HL-60 (cell line): Measurements from ENCODE around the gene DIPK1A.

ENCODE experiments used
- DNase-seq, 2 experiments: peaks; one replicate each; pipeline ENCODE4 v3.0.0-alpha.2; 2010 to 2020; ENCODE audit warnings: low read depth in 1 of 2, low spot score in 1 of 2
- H3K27ac ChIP-seq: fragments of 250-450 bp; sonication (Bioruptor Pico); replicated peaks from 2 replicates; pipeline ENCODE4 v1.5.1; 2020; ENCODE audit warnings: mild to moderate bottlenecking, moderate library complexity
- H3K27me3 ChIP-seq: fragments of 250-450 bp; sonication (Bioruptor Pico); 2 replicates; pipeline ENCODE4 v1.5.1; 2021; ENCODE audit warnings: mild to moderate bottlenecking, moderate library complexity; ENCODE audit not compliant: insufficient read depth, poor library complexity, severe bottlenecking
- H3K4me3 ChIP-seq: replicated peaks from 2 replicates; pipeline ENCODE4 v1.5.1; 2011; ENCODE audit warnings: mild to moderate bottlenecking, control low read depth, low read length; ENCODE audit not compliant: insufficient read depth
- GABPA ChIP-seq: IDR thresholded peaks from 2 replicates; pipeline ENCODE4 v1.6.1; 2012; ENCODE audit warnings: low read depth
- POLR2AphosphoS5 ChIP-seq: IDR thresholded peaks from 2 replicates; pipeline ENCODE4 v1.6.1; 2012; ENCODE audit warnings: low read depth
- SPI1 ChIP-seq: IDR thresholded peaks from 2 replicates; pipeline ENCODE4 v1.6.1; 2012; ENCODE audit warnings: low read depth, mild to moderate bottlenecking, borderline replicate concordance
- TF ChIP-seq, protein P1 (sequence below): IDR thresholded peaks from one replicate; pipeline ENCODE4 v1.5.1; 2011; ENCODE audit warnings: low read length, control low read depth, inconsistent platforms; ENCODE audit not compliant: insufficient read depth
- TF ChIP-seq, protein P2 (sequence below): IDR thresholded peaks from 2 replicates; pipeline ENCODE4 v1.6.1; 2012; ENCODE audit warnings: low read depth; ENCODE audit not compliant: insufficient replicate concordance

The DIPK1A gene

DNA sequence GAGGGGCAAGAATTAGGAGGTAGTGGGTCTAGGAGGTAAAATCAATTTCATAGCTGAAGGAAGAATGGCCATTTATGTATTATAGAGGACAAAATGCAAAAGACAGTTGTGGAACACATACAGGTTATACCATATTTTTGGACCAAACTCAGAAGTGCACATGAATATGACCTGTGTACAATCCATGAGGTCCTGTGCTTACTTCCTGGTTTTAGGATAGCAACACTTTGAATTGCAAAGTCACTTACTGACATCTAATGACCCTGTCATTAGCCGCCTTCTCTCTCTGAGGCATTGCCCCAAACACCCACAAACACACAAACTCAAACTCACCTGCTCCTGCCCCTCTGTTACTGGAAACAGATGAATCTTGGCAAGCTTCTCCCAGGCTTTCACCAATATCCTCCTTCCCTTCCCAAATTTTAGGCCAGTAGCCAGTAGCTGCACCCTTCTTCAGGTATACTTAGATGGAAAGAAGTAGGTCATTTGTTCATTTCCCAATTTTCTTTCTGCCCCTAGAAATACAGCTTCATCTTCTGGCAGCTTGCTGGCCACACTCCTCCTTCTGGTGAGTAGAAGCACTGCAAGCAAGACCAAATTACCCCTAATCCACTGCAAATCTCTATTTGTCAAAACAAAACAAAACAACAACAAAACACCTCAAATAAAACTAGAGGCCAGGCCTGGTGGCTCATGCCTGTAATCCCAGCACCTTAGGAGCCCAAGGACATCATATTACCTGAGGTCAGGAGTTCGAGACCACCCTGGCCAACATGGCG lies 143.1 kb downstream of the DIPK1A start:
- H3K4me3 ChIP-seq: no peak overlapping the region
- H3K27ac ChIP-seq: no peak overlapping the region
- TF ChIP-seq, protein P1, sequence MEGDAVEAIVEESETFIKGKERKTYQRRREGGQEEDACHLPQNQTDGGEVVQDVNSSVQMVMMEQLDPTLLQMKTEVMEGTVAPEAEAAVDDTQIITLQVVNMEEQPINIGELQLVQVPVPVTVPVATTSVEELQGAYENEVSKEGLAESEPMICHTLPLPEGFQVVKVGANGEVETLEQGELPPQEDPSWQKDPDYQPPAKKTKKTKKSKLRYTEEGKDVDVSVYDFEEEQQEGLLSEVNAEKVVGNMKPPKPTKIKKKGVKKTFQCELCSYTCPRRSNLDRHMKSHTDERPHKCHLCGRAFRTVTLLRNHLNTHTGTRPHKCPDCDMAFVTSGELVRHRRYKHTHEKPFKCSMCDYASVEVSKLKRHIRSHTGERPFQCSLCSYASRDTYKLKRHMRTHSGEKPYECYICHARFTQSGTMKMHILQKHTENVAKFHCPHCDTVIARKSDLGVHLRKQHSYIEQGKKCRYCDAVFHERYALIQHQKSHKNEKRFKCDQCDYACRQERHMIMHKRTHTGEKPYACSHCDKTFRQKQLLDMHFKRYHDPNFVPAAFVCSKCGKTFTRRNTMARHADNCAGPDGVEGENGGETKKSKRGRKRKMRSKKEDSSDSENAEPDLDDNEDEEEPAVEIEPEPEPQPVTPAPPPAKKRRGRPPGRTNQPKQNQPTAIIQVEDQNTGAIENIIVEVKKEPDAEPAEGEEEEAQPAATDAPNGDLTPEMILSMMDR: peak; percentile 59
- no peak for TF ChIP-seq GABPA
- no peaks in the 10 kb centered on the region for H3K27me3 ChIP-seq
- DNase-seq: peak in 1 of 2 experiments; percentile 34

GRCh38 chr1:92817137-92817697 lies 144.0 kb downstream of the DIPK1A start:
- DNase-seq: no peak
- no peak for TF ChIP-seq POLR2AphosphoS5
- no peak for TF ChIP-seq GABPA
- TF ChIP-seq, protein P2, sequence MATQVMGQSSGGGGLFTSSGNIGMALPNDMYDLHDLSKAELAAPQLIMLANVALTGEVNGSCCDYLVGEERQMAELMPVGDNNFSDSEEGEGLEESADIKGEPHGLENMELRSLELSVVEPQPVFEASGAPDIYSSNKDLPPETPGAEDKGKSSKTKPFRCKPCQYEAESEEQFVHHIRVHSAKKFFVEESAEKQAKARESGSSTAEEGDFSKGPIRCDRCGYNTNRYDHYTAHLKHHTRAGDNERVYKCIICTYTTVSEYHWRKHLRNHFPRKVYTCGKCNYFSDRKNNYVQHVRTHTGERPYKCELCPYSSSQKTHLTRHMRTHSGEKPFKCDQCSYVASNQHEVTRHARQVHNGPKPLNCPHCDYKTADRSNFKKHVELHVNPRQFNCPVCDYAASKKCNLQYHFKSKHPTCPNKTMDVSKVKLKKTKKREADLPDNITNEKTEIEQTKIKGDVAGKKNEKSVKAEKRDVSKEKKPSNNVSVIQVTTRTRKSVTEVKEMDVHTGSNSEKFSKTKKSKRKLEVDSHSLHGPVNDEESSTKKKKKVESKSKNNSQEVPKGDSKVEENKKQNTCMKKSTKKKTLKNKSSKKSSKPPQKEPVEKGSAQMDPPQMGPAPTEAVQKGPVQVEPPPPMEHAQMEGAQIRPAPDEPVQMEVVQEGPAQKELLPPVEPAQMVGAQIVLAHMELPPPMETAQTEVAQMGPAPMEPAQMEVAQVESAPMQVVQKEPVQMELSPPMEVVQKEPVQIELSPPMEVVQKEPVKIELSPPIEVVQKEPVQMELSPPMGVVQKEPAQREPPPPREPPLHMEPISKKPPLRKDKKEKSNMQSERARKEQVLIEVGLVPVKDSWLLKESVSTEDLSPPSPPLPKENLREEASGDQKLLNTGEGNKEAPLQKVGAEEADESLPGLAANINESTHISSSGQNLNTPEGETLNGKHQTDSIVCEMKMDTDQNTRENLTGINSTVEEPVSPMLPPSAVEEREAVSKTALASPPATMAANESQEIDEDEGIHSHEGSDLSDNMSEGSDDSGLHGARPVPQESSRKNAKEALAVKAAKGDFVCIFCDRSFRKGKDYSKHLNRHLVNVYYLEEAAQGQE: no peak
- no peak for TF ChIP-seq SPI1
- TF ChIP-seq, protein P1: no peak
- H3K27ac ChIP-seq: no peak overlapping the region
- no peak overlapping the region for H3K4me3 ChIP-seq
- H3K27me3 ChIP-seq: no peaks in the 10 kb centered on the region

- no peak overlapping the region for H3K4me3 ChIP-seq
- no peaks in the 10 kb centered on the region for H3K27me3 ChIP-seq
- no peak overlapping the region for H3K27ac ChIP-seq
- DNase-seq: no peak
- TF ChIP-seq GABPA: no peak
- TF ChIP-seq SPI1: no peak
- TF ChIP-seq, protein P2: no peak
- no peak for TF ChIP-seq POLR2AphosphoS5
- TF ChIP-seq, protein P1: no peak
Observed at GRCh38 chr1:92816732-92817131, 144.5 kb downstream of the DIPK1A start.
